ENCODE data around the gene KLF12. TPM values are rescaled to one million over a fixed set of nuclear protein-coding genes. Genes with fewer than 3 reads are reported as not detected.
A peak's percentile ranks its signal among the peaks of the same experiment; 100 is the strongest.

KLF12 gene
- total and polyA plus RNA-seq, 2 experiments from 2014 or later: 5.1 to 13.9 TPM

DNA sequence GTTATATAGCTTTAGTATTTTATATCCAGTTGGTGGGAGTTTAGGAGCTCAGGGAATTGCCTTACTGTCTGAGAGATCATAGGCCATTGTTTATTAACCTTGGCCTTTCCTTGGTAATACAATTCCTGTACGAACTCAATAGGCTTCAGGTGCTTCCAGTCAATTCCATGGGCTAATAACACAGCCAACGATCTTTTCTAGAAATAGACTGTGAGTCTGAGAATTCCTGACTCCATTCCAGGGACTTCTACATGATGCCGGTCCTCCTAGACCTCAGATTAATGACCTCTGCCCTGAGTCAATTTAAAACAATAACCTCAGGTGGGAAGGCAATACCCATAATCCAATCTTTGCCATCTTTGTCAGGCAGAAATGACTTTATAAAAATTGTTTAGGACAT is 39.6 kb upstream of the KLF12 start:
- 96% methylated on average over 3 of the region's 3 CpGs for WGBS (ENCODE audit: low lambda C conversion rate, missing lambda C conversion rate)
- Histone ChIP-seq H3K79me2 (no peaks in the 10 kb centered on the region), H3K27ac (no peak overlapping the region), H4K20me1 (ENCODE audit: insufficient read depth, poor library complexity, severe bottlenecking) (no peaks in the 10 kb centered on the region), H3K27me3 (no peaks in the 10 kb centered on the region), H2AFZ (no peak overlapping the region), H3K36me3 (replicated peaks; ENCODE audit: insufficient read depth, low read depth) (no peaks in the 10 kb centered on the region), H3K4me2 (no peak overlapping the region), H3K4me1 (ENCODE audit: insufficient read depth) (no peaks in the 10 kb centered on the region), H3K9me3 (ENCODE audit: low read depth) (no peaks in the 10 kb centered on the region), H3K9me2 (replicated peaks; ENCODE audit: insufficient read depth) (no peaks in the 10 kb centered on the region), H3K4me3 (no peak overlapping the region)
- TF ChIP-seq CTCF (IDR thresholded peaks at IDR 0.05; ENCODE audit: poor library complexity) (no peak), EZH2phosphoT487 (IDR thresholded peaks at IDR 0.05; ENCODE audit: low read depth, severe bottlenecking, unreplicated experiment) (no peak), EZH2 (IDR thresholded peaks at IDR 0.05; ENCODE audit: borderline replicate concordance) (no peak)
- DNase-seq (ENCODE audit: low spot score): no peak

DNA sequence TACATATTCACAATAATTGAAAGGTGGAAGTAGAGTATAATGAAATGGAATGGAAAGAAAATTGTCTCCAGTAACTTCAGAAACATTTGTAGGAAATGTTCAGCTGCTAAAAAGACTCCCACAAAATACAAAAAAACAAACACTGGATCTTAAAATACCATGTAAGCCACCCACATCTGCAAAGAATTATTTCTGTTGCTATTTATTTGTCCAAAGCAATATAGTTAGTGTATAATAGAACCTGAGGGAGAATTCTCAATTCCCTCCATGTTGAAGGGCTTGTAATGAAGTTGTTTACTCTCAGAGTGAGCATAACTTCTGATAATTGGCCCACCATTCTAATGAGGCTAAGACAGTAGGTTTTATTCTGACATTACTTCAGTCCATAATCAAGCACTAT is 37.4 kb upstream of the KLF12 start:
- no peaks in the 10 kb centered on the region for H3K79me2 ChIP-seq
- no peak for DNase-seq (ENCODE audit: low spot score)
- H3K4me2 ChIP-seq: no peak overlapping the region
- H3K4me1 ChIP-seq (ENCODE audit: insufficient read depth): no peaks in the 10 kb centered on the region
- TF ChIP-seq EZH2phosphoT487 (IDR thresholded peaks at IDR 0.05; ENCODE audit: low read depth, severe bottlenecking, unreplicated experiment) (no peak), EZH2 (IDR thresholded peaks at IDR 0.05; ENCODE audit: borderline replicate concordance) (no peak), CTCF (IDR thresholded peaks at IDR 0.05; ENCODE audit: poor library complexity) (no peak)
- H4K20me1 ChIP-seq (ENCODE audit: insufficient read depth, poor library complexity, severe bottlenecking): no peaks in the 10 kb centered on the region
- H3K4me3 ChIP-seq: no peak overlapping the region
- no peaks in the 10 kb centered on the region for H3K27me3 ChIP-seq
- H3K36me3 ChIP-seq (replicated peaks; ENCODE audit: insufficient read depth, low read depth): no peaks in the 10 kb centered on the region
- H2AFZ ChIP-seq: no peak overlapping the region
- no peaks in the 10 kb centered on the region for H3K9me3 ChIP-seq (ENCODE audit: low read depth)
- H3K27ac ChIP-seq: peak overlapping the region; percentile 46
- H3K9me2 ChIP-seq (replicated peaks; ENCODE audit: insufficient read depth): no peaks in the 10 kb centered on the region

- H3K4me3 ChIP-seq: no peak overlapping the region
- H3K27ac ChIP-seq: no peak overlapping the region
- H4K20me1 ChIP-seq (ENCODE audit: insufficient read depth, poor library complexity, severe bottlenecking): no peaks in the 10 kb centered on the region
- H3K4me2 ChIP-seq: no peak overlapping the region
- TF ChIP-seq CTCF (IDR thresholded peaks at IDR 0.05; ENCODE audit: poor library complexity) (no peak), EZH2 (IDR thresholded peaks at IDR 0.05; ENCODE audit: borderline replicate concordance) (no peak), EZH2phosphoT487 (IDR thresholded peaks at IDR 0.05; ENCODE audit: low read depth, severe bottlenecking, unreplicated experiment) (no peak)
- H3K4me1 ChIP-seq (ENCODE audit: insufficient read depth): no peaks in the 10 kb centered on the region
- H3K9me2 ChIP-seq (replicated peaks; ENCODE audit: insufficient read depth): no peaks in the 10 kb centered on the region
- 83% methylated on average over 1 of the region's 1 CpG for WGBS (ENCODE audit: low lambda C conversion rate, missing lambda C conversion rate)
- no peaks in the 10 kb centered on the region for H3K79me2 ChIP-seq
- no peaks in the 10 kb centered on the region for H3K27me3 ChIP-seq
- no peak for DNase-seq (ENCODE audit: low spot score)
- no peaks in the 10 kb centered on the region for H3K9me3 ChIP-seq (ENCODE audit: low read depth)
- no peak overlapping the region for H2AFZ ChIP-seq
- no peaks in the 10 kb centered on the region for H3K36me3 ChIP-seq (replicated peaks; ENCODE audit: insufficient read depth, low read depth)
Observed at GRCh38 chr13:74169676-74170075, 35.5 kb upstream of the KLF12 start.

- Histone ChIP-seq H2AFZ (no peak overlapping the region), H3K27ac (no peak overlapping the region), H3K4me3 (no peak overlapping the region), H3K9me2 (replicated peaks; ENCODE audit: insufficient read depth) (no peaks in the 10 kb centered on the region), H3K4me1 (ENCODE audit: insufficient read depth) (no peaks in the 10 kb centered on the region), H3K79me2 (no peaks in the 10 kb centered on the region), H3K27me3 (no peaks in the 10 kb centered on the region), H3K9me3 (ENCODE audit: low read depth) (no peaks in the 10 kb centered on the region), H3K4me2 (peak overlapping the region; percentile 22), H4K20me1 (ENCODE audit: insufficient read depth, poor library complexity, severe bottlenecking) (no peaks in the 10 kb centered on the region), H3K36me3 (replicated peaks; ENCODE audit: insufficient read depth, low read depth) (no peaks in the 10 kb centered on the region)
- TF ChIP-seq EZH2 (IDR thresholded peaks at IDR 0.05; ENCODE audit: borderline replicate concordance): no peak
- TF ChIP-seq CTCF (IDR thresholded peaks at IDR 0.05; ENCODE audit: poor library complexity): no peak
- TF ChIP-seq EZH2phosphoT487 (IDR thresholded peaks at IDR 0.05; ENCODE audit: low read depth, severe bottlenecking, unreplicated experiment): no peak
- WGBS (ENCODE audit: low lambda C conversion rate, missing lambda C conversion rate): 57% methylated on average over 4 of the region's 4 CpGs
- DNase-seq (ENCODE audit: low spot score): peak; percentile 29
Observed at GRCh38 chr13:74168263-74168675, 34.1 kb upstream of the KLF12 start.
